ENCODE data around the gene ST3GAL4. TPM values are rescaled to one million over a fixed set of nuclear protein-coding genes. Genes with fewer than 3 reads are reported as not detected.

The ST3GAL4 gene
- total RNA-seq, 1 experiment from 2014 or later: 13.1 TPM

- DNase-seq (ENCODE audit: low read depth, low spot score): no peak
- no peak overlapping the region for H3K4me3 ChIP-seq (replicated peaks in 1 of 2; ENCODE audit: low read depth in 1 of 2, low read length in 2 of 2)
- intact Hi-C loops (cut with micrococcal nuclease): no loop called here
- H3K36me3 ChIP-seq (ENCODE audit: control insufficient read depth in 1 of 2, insufficient read depth in 2 of 2, low read length in 2 of 2): no peaks in the 10 kb centered on the region
- no TSS peak for BruUV-seq (replicated peaks)
- no peaks in the 10 kb centered on the region for H3K9me2 ChIP-seq (ENCODE audit: insufficient read depth)
- RAD21 ChIA-PET (ENCODE audit: low non-redundant PET in 1 of 2, low total read pairs in 2 of 2, uncharacterized antibody in 2 of 2, unreplicated experiment in 2 of 2): no interaction called here
- no peak overlapping the region for H2AFZ ChIP-seq (ENCODE audit: low read depth, low read length, poor library complexity, severe bottlenecking)
- H3K9ac ChIP-seq (ENCODE audit: low read length): no peak overlapping the region
- H3K4me1 ChIP-seq (ENCODE audit: control insufficient read depth in 1 of 2, insufficient read depth in 2 of 2, low read length in 2 of 2): no peaks in the 10 kb centered on the region
- POLR2A ChIA-PET: no interaction called here
- H3K9me3 ChIP-seq (ENCODE audit: control insufficient read depth in 1 of 2, insufficient read depth in 1 of 2, low read depth in 1 of 2, low read length in 2 of 2): no peaks in the 10 kb centered on the region
- H4K20me1 ChIP-seq (ENCODE audit: insufficient read depth): no peaks in the 10 kb centered on the region
- H3K27me3 ChIP-seq (ENCODE audit: insufficient read depth, low read length): peaks cover 18% of the 10 kb centered on the region; the same call in 1 of the 2 replicates
- CTCF ChIA-PET: interaction anchor here (1.1 kb wide), 1 partner anchor 18 kb away, joined by 4 read pairs; no protein-coding TSS in a partner anchor
- TF ChIP-seq REST (IDR thresholded peaks at IDR 0.05; ENCODE audit: low read depth) (no peak), CBX3 (IDR thresholded peaks at IDR 0.05; ENCODE audit: low read depth) (no peak), CEBPB (IDR thresholded peaks at IDR 0.05; ENCODE audit: low read depth) (no peak), JUND (IDR thresholded peaks at IDR 0.05) (no peak), EGR1 (IDR thresholded peaks at IDR 0.05; ENCODE audit: low read depth) (no peak)
- TF ChIP-seq, protein P1, sequence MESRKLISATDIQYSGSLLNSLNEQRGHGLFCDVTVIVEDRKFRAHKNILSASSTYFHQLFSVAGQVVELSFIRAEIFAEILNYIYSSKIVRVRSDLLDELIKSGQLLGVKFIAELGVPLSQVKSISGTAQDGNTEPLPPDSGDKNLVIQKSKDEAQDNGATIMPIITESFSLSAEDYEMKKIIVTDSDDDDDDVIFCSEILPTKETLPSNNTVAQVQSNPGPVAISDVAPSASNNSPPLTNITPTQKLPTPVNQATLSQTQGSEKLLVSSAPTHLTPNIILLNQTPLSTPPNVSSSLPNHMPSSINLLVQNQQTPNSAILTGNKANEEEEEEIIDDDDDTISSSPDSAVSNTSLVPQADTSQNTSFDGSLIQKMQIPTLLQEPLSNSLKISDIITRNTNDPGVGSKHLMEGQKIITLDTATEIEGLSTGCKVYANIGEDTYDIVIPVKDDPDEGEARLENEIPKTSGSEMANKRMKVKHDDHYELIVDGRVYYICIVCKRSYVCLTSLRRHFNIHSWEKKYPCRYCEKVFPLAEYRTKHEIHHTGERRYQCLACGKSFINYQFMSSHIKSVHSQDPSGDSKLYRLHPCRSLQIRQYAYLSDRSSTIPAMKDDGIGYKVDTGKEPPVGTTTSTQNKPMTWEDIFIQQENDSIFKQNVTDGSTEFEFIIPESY (IDR thresholded peaks at IDR 0.05; ENCODE audit: extremely low read depth, insufficient replicate concordance, low read length): no peak
- TF ChIP-seq, protein P2, sequence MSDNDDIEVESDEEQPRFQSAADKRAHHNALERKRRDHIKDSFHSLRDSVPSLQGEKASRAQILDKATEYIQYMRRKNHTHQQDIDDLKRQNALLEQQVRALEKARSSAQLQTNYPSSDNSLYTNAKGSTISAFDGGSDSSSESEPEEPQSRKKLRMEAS (IDR thresholded peaks at IDR 0.05): no peak
- H3K79me2 ChIP-seq (ENCODE audit: insufficient read depth, low read length): no peaks in the 10 kb centered on the region
- H3K4me2 ChIP-seq (ENCODE audit: low read length): no peak overlapping the region
- ATAC-seq: no peak
- no peak overlapping the region for H3K27ac ChIP-seq (ENCODE audit: low read depth, low read length)
Measured at GRCh38 chr11:126462422-126462821, 106.9 kb downstream of the ST3GAL4 start.

Other genes with a start within 250 kb of the ST3GAL4 start
- gene RPUSD4, start 144.0 kb upstream of the ST3GAL4 start, total RNA-seq (2021; ENCODE audit: unreplicated experiment): 40.1 TPM
- 12.8 TPM for gene FAM118B, start 143.9 kb upstream of the ST3GAL4 start, total RNA-seq (2021; ENCODE audit: unreplicated experiment)
- 74.5 TPM for gene SRPRA, start 86.8 kb upstream of the ST3GAL4 start, total RNA-seq (2021; ENCODE audit: unreplicated experiment)
- 41.3 TPM for gene FOXRED1, start 86.5 kb upstream of the ST3GAL4 start, total RNA-seq (2021; ENCODE audit: unreplicated experiment)
- 10.8 TPM for gene TIRAP, start 72.6 kb upstream of the ST3GAL4 start, total RNA-seq (2021; ENCODE audit: unreplicated experiment)
- 25.6 TPM for gene DCPS, start 51.6 kb upstream of the ST3GAL4 start, total RNA-seq (2021; ENCODE audit: unreplicated experiment)

Data from HCT116 (cell line).